HG02973 (cell line): ENCODE data around the gene NAPA.
"Not testable (repeated sequence)": the region's sequence is repeated elsewhere in the genome, so short reads cannot be mapped to it uniquely, and the experiment has no call there.

ENCODE experiments used
- ATAC-seq: cut with Tn5 transposase; IDR thresholded peaks from one replicate; pipeline ENCODE4 v1.9.1; 2021; ENCODE audit warnings: moderate library complexity; ENCODE audit not compliant: unreplicated experiment

NAPA gene

DNA sequence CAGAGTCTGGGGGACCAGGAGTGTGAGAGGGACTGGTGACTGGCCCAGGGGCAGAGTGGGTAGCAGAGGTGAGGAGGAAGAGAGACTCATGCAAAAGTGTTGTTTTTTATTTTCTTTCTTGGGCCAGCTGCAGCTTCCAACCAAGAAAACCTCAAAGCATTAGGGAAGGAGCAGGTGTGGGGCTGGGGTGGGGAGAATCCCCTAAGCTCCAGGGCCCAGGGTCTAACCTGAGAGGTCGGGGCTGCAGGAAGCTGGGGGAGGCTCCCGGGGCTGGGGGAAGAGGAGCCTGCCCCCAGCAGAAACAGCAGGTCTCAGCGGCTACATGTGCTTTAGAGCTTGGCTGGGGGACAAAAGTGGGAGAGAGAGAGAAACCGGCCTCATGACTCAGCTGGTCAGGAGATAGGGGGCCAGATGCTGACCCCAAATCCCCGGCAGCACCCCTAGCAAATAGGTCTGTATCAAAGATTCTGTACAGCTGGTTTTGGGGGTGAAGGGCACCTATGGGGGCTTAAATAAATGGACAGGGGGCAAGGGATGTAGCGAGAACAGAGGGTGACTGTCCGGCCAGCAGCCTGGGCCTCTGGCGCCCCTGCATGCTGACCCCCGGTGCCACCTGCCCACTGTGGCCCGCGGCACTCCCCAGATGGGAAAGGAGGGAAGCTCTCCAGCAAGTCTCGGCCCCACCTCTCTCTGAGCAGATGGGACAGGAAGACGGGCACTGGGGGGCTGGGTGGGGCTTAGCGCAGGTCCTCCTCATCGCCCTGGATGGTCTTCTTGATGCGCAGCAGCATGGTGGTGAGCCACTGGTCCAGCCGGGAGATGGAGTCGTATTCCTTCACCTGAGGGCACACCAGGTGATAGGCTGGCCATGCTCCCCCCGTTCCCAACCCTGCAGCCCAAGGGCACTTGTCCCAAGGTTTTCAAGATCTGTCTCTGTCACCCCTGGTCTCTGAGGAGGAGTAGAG lies 27.0 kb downstream of the NAPA start:
- no peak for ATAC-seq

DNA sequence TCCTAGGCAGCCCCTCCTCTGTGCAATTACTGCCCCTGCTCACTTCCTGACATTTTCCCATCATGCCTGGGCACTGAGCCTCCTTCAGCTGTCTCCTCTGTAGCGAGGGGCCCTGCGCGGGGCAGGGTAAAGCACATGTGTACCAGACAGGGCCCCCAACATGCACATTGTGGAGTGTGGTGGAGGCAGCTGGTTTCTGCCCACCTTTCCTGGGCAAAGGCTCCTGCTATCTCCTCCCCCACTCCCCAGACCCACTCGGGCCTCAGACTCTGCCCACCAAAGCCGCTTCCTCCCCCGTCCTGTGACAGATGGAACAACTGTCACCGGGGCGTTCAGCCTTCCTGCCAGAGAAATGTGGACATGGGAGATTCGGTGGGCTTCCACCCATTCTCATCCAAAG lies 28.0 kb downstream of the NAPA start:
- ATAC-seq = no peak

DNA sequence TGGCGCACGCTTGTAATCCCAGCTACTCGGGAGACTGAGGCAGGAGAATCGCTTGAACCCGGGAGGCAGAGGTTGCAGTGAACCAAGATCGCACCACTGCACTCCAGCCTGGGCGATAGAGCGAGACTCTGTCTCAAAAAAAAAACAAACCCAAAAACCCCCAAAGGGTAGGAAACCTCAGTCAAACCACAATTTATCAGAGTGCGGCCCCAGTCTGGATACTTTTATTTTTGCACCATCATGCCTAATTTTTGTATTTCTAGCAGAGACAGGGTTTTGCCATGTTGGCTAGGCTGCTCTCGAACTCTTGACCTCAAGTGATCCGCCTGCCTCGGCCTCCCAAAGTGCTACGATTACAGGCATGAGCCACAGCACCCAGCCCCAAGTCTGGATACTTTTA lies 28.6 kb downstream of the NAPA start:
- ATAC-seq = not testable (repeated sequence)

DNA sequence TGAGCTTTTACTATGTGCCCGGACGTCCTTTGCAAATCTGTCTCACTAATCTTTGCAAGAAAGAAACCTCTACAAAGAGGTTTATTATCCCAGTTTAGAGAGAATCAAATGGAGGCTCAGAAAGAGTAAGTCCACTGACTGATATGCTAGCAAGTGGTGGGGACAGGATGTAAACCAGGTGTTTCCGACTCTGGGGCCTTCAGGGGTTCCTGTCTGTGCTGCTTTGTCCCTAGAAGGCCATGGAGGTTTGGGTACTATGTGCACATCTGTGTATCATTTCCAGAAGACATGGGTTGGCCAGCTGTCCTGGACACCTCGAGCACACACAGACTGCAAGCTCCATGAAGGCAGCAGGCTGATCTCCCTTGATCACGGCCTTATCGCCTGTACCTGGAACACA lies 29.7 kb downstream of the NAPA start:
- ATAC-seq = no peak

DNA sequence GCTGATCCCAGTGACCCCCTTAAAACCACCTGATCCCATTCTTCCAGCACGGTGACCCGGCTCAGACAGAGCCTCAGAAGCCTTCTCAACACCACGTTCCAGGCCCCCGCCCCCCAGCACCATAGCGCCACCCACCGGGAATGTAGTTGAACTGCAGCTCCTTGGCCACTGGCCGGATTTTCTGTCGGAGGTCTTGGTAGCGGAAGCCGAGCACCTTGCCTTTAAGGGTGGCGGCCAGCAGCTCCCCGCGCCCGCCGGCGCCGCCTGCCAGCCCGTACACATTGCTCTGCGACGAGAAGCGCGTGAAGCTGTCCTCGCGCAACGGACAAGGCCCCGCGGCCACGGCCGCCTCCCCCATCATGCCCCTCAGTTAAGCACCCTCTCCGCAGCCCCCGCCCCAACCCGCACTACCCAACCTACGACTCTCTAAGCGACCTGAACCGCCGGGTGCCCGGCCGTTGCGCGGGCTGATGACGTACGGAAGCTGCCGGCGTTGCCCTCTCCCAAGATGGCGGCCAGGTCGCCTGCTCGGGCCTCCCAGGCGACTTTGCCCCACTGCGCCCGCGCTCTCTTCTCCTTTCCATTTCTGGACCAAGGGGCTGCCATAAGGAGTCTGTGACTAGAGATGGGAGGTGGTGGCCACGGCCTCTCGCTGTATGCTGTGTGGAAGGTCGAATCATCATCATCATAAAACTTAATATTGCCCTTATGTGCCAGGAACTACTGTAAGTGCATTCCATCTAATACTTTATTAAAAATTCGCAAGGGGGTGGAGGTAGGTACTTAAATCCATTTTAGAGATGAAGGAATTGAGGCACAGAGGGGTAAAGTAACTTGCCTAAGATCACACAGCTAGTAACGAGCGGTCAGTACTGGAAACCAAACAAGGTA lies 30.8 kb downstream of the NAPA start, which contains the start of gene KPTN:
TSS of gene KPTN (minus strand) at position 420 of the 891 bp plus-strand sequence. CDS start at position 361, 59 bp downstream.
- ATAC-seq = peak; percentile 61

DNA sequence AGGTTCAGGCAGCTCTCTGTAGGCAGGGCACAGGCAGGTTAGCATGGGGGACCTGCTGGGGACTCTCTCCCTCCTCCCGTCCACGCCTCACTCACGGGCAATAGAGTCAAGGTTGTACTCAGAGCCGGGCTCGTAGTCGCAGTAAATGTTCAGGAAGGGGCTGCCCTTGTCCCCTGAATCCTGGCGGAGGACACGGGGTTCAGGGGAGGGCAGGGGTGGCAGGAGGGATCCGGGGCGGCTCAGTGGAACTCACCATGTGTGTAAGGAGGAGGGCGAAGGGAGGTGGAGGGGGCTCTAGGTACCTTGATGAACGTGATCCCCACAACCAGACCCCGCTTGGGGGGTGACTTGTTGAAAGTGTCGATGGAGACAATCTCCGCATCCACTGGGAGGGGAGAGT lies 31.7 kb downstream of the NAPA start:
- ATAC-seq = no peak

DNA sequence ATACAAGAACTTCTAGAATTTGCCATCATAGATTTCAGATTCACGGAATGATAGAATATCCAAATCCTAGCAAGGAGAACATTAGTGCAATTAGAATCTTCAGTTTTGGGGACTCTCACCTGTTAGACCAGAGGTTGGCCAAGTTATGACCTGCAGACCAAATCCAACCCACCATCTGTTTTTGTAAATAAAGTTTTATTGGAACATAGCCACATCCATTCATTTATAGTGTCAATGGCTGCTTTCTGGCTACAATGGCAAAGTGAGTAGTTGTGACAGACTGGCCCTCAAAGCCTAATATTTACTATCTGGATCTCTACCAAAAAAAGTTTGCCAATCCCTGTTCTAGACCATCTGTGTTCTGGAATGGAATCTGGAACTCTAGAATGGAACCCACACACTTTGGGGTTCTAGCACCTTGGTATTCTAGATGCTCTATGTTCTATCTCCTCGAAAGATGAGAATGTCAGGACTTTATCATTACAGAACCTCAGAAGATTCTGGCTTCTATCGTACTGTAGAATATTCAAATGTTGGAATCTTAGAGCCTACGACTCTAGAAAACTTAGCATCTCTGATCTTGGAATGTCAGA lies 33.3 kb downstream of the NAPA start:
- ATAC-seq = no peak

DNA sequence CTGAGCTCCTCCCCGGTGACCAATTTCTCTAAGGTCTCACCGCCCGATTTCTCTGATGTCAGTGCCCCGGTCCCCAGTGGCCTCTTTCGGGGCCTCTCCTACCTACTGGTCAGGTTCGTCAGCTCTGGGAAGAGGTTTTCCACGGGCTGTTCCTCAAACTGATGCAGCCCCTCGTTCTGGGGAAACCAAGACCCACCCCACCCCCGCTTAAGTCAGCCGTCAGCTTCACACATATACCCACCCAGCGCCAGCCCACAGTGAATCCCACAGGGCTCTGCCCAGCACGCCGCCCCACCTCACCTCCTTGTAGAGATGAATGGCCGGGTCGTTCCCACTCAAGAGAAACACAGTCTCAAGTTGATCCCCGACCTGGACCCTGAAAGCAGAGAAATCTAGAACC lies 34.2 kb downstream of the NAPA start:
- ATAC-seq = no peak

DNA sequence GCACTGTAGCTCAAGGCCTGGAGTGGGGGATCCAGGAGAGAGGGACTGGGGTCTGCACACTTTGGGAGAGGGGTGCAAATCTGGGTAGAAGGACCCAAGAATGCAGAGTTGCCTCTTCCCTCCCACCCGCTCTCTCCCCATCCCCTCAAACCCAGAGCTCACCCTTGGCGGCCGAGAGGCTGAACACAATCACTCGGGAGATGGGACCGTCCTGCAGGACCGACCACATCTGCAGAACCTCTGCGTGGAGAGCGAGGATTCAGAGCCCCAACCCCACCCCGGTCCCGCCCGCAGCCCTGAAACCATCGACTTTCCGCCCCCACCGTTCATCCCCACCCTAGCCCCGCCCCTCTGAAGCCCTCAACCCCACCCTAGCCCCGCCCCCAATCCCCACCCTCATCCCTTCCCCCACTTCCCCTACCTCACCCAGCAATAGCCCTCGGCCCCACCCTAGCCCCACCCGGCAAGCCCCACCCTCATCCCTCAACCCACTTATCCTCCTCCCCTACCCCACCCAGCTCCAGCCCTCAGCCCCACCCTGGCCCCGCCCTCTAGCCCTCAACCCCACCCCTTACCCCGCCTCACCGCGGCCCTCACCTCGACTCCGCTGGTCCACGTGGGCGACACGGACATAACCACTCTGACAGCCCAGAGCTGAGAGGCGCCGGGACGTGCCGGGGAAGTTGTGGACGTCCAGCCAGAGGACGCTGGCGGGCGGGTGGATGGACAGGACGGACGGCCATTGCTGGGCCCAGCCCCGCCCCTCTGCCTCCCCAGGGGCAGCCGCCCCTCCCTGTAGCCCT lies 35.0 kb downstream of the NAPA start:
- ATAC-seq = no peak

DNA sequence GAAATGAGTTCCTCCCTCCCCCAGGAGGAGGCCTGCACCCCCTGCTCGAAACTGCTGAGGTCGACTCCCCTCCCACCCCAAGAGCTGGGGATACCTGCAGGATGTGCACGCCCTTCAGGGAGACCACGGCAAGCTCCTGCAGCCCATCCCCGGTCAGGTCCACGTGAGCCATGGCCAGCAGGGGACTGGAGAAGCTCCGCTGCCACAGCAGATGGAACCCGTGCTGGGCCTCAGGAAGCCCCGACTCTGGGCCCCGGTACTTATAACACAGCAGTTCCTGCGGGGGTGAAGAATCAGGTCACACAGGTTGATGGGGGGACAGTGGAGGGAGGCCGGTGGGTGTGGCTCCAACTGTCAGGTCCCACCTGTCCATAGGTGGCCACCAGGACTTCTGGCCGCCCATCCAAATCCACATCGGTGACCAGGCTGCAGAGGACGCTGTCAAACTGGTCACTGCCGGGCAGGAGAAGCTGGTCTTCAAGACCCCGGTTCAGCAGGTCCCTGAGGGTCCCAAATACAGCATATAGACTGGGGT lies 38.4 kb downstream of the NAPA start:
- ATAC-seq = no peak

DNA sequence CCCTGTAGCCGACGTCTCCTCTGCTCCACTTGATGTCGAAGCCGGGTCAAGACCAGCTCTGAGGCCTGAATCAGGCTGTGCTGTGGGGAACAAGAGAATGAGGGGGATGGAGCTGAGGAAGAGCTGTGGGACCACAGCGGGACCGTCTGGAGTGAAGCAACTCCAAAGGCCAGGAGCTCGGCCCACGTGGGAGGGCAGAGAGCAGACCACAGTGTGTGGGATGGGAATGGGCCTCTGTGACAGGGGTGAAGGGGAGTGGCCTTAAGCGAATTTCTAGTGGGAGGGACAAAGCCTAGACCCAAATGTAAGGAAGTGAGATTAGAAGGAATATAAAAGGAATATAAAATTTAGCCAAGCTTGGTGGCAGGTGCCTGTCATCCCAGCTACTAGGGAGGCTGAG lies 39.4 kb downstream of the NAPA start:
- no peak for ATAC-seq

DNA sequence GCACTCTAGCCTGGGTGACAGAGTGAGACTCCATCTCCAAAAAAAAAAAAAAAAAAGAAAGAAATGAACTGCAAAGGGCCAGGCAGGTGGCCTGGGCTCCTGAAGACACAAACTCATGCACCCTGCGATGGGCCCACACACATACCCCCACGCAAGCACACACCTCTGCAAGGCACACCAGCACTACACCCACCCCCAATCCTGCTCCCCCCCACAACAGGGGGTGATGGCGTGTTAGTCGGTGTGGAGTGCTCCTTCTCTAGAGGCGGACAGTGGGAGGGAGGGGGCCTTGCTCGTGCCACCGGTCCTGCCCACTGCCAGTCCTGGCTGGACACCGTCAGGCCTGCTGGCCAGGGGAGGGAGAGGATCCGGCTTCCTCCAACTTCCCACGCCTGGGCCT lies 41.5 kb downstream of the NAPA start:
- ATAC-seq = no peak

DNA sequence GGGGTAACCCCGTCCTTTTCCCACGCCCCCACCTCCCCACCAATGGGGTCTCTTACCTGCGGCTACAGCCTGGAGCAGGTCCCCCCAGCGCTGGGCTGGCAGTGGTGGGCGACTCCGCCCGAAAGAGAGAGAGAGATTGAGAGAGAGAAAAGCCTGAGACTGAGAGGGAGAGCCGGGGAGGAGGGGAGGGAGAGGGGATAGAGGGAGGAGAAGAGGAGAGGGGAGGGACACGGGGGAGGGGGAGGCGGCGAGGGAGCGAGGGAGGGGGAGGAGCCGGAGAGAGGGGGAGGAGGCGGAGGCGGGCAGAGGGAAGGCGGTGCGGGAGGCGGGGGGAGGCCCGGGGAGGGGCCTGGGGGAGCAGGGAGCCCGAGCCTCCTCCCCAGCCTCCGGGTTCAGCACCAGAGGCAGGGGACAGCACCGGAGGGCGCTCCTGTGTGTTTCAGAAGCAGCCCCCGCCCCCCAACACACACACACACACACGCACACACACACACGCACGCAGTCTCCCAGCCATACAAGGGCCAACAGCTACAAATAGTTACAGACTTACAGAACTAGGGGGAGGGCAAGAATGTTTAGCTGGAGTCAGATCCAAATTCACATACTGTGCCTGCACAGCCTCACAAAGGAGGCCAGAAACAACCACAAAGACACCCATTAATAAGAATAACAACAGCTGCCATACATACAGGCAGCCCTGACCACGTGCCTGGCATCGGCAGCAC lies 43.0 kb downstream of the NAPA start, which contains the start of gene SLC8A2:
TSS of gene SLC8A2 (minus strand) at position 161 of the 725 bp plus-strand sequence. CDS start 5,490 bp downstream, outside the sequence.
- no peak for ATAC-seq

DNA sequence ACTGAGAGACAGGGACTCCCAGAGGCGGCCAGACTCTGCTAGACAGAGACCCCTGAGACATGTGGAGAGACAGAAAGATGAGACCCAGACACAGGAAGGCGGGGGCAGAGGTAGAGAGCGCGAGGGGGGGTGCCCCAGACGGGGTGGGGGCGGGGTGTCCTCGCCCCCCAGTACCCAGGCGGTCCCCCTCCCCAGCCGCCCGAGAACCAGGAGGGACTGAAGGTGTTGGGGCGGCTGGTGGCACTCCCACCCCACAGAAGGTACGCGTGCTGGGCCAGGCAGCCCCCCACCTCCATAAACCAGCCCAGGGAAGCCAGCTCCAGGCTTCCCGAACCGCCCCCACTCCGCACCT lies 43.5 kb downstream of the NAPA start:
- ATAC-seq = no peak

DNA sequence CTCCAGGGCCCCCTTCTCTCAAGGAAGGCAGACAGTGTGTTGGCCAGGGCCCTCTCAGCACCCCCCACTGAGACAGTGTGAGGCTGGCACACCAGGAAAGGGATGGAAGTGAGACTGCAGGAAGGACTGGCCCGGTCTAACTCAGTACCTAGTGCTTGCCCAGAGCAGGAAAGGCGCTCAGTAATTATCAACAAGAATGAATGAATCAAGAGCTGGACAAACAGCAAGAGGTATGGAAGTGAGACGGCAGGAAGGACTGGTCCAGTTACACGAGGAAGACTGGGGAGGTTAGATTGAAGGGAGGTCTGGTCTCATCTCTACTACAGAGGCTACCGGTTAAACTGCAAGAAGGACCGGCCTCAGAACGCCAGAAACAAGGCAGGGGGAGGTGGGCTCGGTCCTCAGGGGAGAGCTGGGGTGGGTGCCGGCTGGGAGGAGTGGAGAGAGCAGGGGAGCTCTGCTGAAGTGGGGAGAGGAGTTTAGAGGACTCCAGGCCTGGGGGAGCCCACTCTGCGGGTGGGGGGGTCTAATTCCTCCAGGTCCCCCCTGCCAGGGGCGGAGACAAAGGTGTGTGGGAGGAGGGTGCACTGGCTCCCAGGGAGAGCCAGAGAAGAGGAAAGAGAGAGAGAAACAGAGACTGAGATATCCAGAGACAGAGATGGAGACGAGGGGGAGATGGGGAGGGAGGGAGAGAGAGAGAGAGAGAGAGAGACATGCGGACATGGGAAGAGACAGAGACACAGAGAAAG lies 44.2 kb downstream of the NAPA start:
- no peak for ATAC-seq

DNA sequence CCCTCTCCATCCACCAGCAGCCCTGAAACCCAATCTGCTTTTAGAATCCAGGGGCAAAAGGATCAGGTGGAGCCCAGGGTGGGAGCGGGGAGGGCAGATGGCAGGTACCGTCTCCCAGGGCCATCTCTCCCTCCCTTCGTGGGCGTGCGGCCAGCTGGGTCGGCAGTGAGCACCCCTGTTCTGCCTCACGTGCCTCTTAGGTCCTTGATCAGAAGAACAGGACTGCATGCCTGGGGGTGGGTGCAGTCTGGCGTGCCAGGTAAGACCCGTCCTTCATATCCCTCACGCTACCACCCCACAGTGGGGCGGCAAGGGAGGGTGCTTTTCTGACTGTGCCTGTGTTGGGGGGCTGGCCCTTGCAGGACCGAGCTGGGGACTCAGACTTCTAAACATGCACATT lies 45.1 kb downstream of the NAPA start:
- no peak for ATAC-seq

DNA sequence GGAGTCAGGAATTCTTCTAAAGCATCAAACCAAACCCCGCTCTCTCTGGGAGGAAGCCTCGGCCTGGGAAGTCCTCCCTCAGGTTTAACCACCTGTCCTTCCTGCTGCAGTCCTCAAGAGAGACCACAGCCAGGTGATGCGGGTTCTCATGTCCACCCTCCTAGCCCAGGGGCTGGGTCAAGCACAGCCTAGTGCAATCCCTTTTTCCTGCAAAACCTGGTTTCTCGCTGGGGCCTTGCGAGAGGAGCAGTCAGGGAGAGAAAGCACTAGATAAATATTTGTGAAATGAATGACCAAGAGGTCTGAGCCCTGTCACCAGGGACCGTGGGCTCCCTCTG lies 45.5 kb downstream of the NAPA start:
- no peak for ATAC-seq

DNA sequence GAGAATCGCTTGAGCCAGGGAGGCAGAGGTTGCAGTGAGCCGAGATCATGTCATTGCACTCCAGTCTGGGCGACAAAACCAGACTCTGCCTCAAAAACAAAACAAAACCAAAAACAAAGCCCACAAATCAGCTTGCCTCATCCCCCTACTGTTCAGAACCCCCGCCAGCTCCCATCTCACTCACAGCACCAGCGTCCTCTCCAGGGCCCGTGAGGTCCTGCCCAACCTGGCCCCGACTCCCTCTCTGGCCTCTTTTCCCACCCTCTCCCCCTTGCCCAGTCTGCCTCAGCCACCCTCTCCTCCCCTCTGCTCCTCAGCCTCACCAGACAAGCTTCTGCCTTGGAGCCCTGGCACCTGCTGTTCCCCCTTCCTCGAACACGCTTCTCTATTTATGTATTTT lies 46.9 kb downstream of the NAPA start:
- no peak for ATAC-seq

DNA sequence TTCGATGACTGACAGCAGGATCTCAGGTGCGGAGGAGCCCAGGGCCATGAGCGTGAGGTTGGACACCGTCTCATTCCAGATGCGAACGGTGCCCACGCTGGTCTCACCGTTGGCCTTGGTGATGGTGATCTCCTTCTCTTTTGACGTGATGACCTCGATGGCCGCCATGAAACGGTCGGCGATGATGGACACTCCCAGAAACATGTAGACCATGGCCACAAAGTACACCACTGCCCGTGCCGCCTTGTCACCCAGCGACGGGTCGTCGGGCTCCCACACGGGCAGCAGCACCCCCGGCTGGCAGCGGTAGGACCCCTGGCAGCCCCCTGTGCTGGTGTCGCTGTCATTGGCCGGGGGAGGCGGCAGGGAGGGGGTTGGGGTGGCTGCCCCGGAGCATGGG lies 48.9 kb downstream of the NAPA start:
- no peak for ATAC-seq
